ENCODE measurements around the gene RAB22A. TPM values are rescaled to one million over a fixed set of nuclear protein-coding genes. Genes with fewer than 3 reads are reported as not detected.
A peak's percentile ranks its signal among the peaks of the same experiment; 100 is the strongest.

RAB22A gene
- total and polyA plus RNA-seq, 9 of the 15 experiments (the other 6 are each of a cell fraction or from before 2014, with no cell fraction given): 1.1 to 8.0 (median 6.7) TPM

- Histone ChIP-seq H3K4me3 (no peak overlapping the region), H3K27ac (ENCODE audit: extremely low read depth, low read depth, low read length) (peak overlapping the region; percentile 57; the same call in 2 of the 3 replicates), H4K20me1 (replicated peaks; ENCODE audit: control insufficient read depth, insufficient read depth, low read length) (no peaks in the 10 kb centered on the region), H3K79me2 (ENCODE audit: control insufficient read depth, insufficient read depth, low read length) (no peaks in the 10 kb centered on the region), H3K9ac (ENCODE audit: insufficient read depth in 1 of 2, low read depth in 2 of 2, low read length in 2 of 2) (no peak overlapping the region), H2AFZ (ENCODE audit: low read depth, low read length) (peak overlapping the region; percentile 72; the same call in 1 of the 2 replicates), H3K27me3 (ENCODE audit: control insufficient read depth in 2 of 2, insufficient read depth in 2 of 2, low read length in 2 of 2) (no peaks in the 10 kb centered on the region), H3K4me2 (ENCODE audit: insufficient read depth, low read length) (peak overlapping the region; percentile 55; the same call in 1 of the 2 replicates), H3K9me1 (ENCODE audit: control insufficient read depth, insufficient read depth, low read length) (peaks cover 5% of the 10 kb centered on the region), H3K4me1 (replicated peaks in 1 of 2; ENCODE audit: control insufficient read depth in 2 of 2, insufficient read depth in 2 of 2, low read length in 2 of 2) (peaks cover 10 to 24% of the 10 kb centered on the region in 2 experiments; a peak in 4 of 5 replicates), H3K36me3 (ENCODE audit: control insufficient read depth, insufficient read depth, low read length) (no peaks in the 10 kb centered on the region; the same call in 1 of the 3 replicates), H3K9me3 (replicated peaks; ENCODE audit: control insufficient read depth, insufficient read depth, low read depth, low read length) (no peaks in the 10 kb centered on the region)
- WGBS (ENCODE audit: insufficient coverage, low coverage, missing lambda C conversion rate): 62% methylated on average over 7 of the region's 7 CpGs
- CTCF ChIA-PET (ENCODE audit: low intra/inter-chr PET ratio): no interaction called here
- TF ChIP-seq MEF2D (tag; conservative IDR thresholded peaks at IDR 0.05; ENCODE audit: low read depth): no peak
- peak; percentile 69; the same call in 1 of the 2 replicates for TF ChIP-seq MGA (IDR thresholded peaks at IDR 0.05)
- TF ChIP-seq BACH1 (tag; IDR thresholded peaks at IDR 0.05): 0 out of 2 replicates have a peak, but pooled peaks have one; percentile 7
- TF ChIP-seq L3MBTL2 (IDR thresholded peaks at IDR 0.05): peak; percentile 43; the same call in 1 of the 2 replicates
- TF ChIP-seq CXXC5 (CRISPR knock-in tag; IDR thresholded peaks at IDR 0.05): 0 out of 2 replicates have a peak, but pooled peaks have one; percentile 13
- POLR2A ChIA-PET: interaction anchor here (0.6 to 1.0 kb wide), 2 partner anchors 10 to 795 kb away, joined by 3 read pairs; no protein-coding TSS in a partner anchor
- DNase-seq (ENCODE audit: extremely low read depth in 1 of 4, low spot score in 3 of 4): peak in 2 of 4 experiments; percentile 21 to 27
- peak; percentile 77 for ATAC-seq
- FAIRE-seq: no peak
- intact Hi-C loops (cut with micrococcal nuclease): no loop called here
- in situ Hi-C loops (cut with MboI): no loop called here
- no TSS peak for BruUV-seq (replicated peaks)
These were observed 41.1 kb upstream of the RAB22A start for GRCh38 chr20:58268421-58268821.
